AG08395 (cell line): ENCODE results near the gene VPREB3.
"Not testable (repeated sequence)": the region's sequence is repeated elsewhere in the genome, so short reads cannot be mapped to it uniquely, and the experiment has no call there.

Experiments used
- DNase-seq: peaks from one replicate; pipeline ENCODE4 v3.0.0; 2012; ENCODE audit warnings: mixed read lengths, low spot score

The VPREB3 gene

GRCh38 chr22:23742505-23743264, 11.5 kb downstream of the VPREB3 start:
- no peak for DNase-seq

GRCh38 chr22:23737696-23738095, 16.5 kb downstream of the VPREB3 start:
- DNase-seq, result no peak

GRCh38 chr22:23728108-23728507, 26.1 kb downstream of the VPREB3 start:
- DNase-seq, result not testable (repeated sequence)

GRCh38 chr22:23722724-23723123, 31.5 kb downstream of the VPREB3 start:
- DNase-seq, result no peak

- DNase-seq, result no peak
Measured at GRCh38 chr22:23722160-23722559, 32.1 kb downstream of the VPREB3 start.

GRCh38 chr22:23720855-23721254, 33.4 kb downstream of the VPREB3 start:
- no peak for DNase-seq

- DNase-seq, result no peak
Measured at GRCh38 chr22:23718371-23719165, 35.7 kb downstream of the VPREB3 start.

- peak; percentile 93 for DNase-seq
Measured at GRCh38 chr22:23716811-23717801, 37.1 kb downstream of the VPREB3 start.

- DNase-seq, result no peak
Measured at GRCh38 chr22:23715806-23716375, 38.3 kb downstream of the VPREB3 start.

GRCh38 chr22:23714596-23715578, 39.3 kb downstream of the VPREB3 start:
- DNase-seq, result no peak

- no peak for DNase-seq
Measured at GRCh38 chr22:23713696-23714595, 40.3 kb downstream of the VPREB3 start.

- no peak for DNase-seq
Measured at GRCh38 chr22:23712256-23712655, 42.0 kb downstream of the VPREB3 start.

GRCh38 chr22:23709107-23709506, 45.1 kb downstream of the VPREB3 start:
- DNase-seq, result peak; percentile 77

- DNase-seq, result no peak
Measured at GRCh38 chr22:23708270-23708669, 46.0 kb downstream of the VPREB3 start.

- no peak for DNase-seq
Measured at GRCh38 chr22:23705358-23705757, 48.9 kb downstream of the VPREB3 start.

- DNase-seq, result no peak
Measured at GRCh38 chr22:23704829-23705228, 49.4 kb downstream of the VPREB3 start.

GRCh38 chr22:23704062-23704461, 50.2 kb downstream of the VPREB3 start:
- DNase-seq, result no peak
